GM18502 (cell line): ENCODE measurements around the gene CASQ1.

Source experiments
- ATAC-seq: cut with Tn5 transposase; IDR thresholded peaks from one replicate; pipeline ENCODE4 v1.9.1; 2021; ENCODE audit warnings: mild to moderate bottlenecking; ENCODE audit not compliant: unreplicated experiment, poor library complexity

CASQ1 gene

DNA sequence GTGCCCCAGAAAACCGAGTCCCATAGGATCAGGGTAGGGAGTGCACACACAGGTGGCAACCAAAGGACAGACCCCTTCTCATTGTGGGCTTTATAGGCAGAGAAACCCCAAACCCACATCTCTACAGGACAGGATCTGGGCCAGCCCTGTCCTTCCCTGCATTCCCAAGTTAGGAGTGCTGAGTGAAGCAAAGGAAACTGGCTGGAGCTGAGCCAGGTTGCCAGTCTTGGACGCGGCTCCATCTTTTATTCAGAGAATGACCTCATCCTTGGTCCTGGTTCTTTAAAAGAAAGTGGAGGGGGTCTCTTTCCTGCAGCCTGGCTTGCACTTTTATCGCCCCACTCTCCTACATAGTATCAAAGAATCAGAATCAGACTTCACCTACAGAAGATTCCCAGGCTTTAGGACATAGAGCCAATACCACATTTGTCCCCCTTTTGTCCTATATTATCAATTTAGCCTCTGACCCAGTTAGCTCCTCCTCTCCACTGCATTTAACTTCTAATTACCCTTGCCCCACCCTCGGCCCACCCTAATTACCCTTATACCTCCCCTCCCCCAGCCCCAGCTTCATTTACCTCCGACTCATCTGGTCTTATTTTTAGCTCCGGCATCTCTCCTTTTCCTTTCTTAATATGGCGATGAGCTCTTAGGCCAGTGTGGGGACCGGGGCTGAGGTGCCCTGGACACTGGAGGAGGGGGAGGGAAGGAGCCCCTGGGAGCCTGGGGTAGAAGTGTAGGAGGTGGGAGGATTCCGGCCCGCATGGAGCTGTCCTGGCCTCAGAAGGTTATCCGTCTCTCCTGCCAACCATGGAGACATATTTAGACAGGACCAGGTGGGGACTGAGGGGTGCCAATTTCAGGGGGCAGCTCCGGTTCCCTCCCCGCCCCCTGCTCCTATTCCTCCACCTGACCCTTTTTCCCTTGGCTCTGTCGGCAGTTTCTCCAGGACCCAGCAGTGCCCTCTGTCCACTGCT is at the start of gene CASQ1:
Gene CASQ1 (plus strand): TSS at position 927 of the 977 bp plus-strand sequence. CDS start 177 bp downstream, outside the sequence.
- no peak for ATAC-seq

DNA sequence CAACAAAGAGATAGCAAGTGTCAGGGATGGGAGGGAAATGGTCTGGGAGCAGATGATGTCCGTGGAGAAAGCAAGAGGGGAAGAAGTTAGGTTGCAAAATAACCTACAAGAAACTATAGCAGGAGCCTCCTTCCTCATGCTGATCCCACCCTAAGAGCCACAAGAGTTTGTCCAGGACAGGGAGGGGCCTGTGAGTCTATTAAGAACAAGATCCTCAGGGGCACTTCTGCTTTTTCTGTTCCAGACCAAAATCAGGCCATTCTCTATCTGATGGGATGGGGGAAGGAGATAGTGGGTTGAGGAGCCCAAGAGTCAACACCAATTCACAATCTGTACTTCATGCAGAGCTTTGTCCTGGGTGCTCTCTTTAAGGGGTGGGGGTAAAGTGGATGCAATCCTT is 46.7 kb upstream of the CASQ1 start:
- no peak for ATAC-seq

DNA sequence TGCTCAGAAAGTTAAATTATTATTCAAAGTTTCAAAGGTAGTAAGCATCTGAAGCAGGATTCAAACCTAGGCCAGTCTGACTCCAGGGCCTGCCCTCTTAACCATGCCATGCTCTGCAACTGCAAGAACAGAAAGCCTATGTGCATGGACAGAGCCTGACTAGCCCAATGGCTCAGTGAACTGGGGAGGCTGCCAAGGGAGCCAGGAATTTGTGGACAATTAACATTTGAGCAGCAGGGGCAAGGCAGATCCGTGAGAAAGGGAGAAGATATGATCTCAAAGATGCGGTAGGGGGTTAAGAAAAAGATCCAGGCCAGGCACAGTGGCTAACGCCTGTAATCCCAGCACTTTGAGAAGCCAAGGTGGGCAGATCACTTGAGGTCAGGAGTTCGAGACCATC is 45.5 kb upstream of the CASQ1 start:
- no peak for ATAC-seq

DNA sequence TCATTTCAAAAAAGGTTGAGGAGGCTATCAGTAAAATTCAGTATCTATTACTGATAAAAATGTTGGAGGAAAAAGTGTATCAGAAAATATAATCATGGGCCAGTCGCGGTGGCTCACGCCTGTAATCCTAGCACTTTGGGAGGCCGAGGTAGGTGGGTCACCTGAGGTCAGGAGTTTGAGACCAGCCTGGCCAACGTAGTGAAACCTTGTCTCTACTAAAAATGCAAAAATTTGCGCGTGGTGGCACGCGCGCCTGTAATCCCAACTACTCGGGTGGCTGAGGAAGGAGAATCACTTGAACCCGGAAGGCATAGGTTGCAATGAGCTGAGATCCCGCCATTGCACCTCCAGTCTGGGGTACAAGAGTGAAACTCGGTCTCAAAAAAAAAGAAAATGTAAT is 44.3 kb upstream of the CASQ1 start:
- ATAC-seq: no peak

DNA sequence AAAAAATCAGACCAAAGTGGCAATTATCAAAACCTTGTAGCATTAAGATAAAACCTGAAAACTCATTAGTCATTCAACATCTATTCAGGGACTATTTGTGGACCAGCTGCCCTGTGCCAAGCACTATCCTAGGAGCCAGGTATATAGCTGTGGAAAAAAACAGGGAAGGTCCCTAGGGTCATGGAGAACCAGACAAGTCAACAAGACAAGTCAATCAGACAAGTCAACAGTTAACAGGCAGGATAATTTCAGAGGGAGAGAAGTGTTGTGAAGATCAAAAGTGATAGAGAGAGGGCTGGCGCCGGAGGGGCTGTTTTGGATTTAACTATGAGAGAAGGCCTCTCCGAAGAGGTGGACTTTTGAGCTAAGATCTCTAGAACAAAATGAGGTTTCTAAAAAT is 42.3 kb upstream of the CASQ1 start:
- ATAC-seq: no peak

DNA sequence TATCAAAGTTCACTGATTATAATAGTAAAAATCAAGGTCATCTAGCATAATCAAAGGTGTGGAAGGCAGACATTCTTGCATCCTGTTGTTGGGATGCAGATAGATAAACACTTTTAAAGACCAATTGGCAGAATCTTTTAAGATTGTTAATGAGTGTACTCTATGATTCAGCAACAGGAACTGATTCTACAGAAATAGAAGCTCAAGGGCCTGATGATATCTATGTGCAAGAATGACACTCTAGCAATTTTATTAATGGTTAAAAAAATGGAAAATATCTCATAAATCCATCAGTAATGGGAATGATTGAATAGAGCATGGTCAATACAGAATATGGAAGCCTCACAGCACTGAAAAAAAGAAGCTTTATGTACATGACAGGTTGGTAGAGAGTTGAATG is 41.1 kb upstream of the CASQ1 start:
- ATAC-seq: no peak

DNA sequence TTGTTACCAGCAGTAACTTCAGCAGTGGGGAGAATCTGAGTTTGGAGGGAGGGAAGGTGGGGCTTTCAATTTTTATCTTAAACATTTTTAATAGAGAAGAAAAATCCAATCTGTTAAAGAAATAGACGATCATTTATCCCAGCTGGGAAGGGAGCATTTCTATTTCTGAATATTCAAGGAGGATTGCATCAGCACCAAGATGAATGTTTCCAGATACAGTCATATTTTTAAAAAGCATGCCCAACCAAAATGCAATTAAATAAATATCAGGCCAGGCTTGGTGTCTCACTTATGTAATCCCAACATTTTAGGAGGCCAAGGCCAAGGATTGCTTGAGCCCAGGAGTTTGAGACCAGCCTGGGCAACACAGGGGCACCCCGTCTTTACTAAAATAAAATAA is 40.7 kb upstream of the CASQ1 start:
- ATAC-seq: no peak

DNA sequence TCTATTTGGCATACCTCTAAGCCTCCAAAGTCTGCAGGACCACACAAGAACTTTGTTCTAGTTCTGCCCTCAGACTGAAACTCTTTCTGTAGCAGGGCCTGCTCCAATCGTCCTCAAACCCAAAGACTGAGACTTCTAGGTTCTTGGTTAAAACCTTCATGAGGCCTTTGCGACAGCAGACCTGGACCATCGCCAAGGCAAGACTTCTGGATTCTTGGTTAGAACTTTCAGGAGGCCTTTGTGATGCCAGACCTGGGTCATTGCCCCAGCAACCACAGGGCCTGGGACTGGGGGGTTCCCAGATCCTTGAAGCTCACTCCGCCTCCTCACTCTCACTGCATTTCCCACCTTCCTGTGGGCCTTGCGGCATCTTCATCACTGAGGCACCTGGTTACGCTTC is 39.1 kb upstream of the CASQ1 start, which contains the start of gene ATP1A4:
Gene ATP1A4 (plus strand): TSS at position 301 of the 400 bp plus-strand sequence. CDS start 438 bp downstream, outside the sequence.
- no peak for ATAC-seq

DNA sequence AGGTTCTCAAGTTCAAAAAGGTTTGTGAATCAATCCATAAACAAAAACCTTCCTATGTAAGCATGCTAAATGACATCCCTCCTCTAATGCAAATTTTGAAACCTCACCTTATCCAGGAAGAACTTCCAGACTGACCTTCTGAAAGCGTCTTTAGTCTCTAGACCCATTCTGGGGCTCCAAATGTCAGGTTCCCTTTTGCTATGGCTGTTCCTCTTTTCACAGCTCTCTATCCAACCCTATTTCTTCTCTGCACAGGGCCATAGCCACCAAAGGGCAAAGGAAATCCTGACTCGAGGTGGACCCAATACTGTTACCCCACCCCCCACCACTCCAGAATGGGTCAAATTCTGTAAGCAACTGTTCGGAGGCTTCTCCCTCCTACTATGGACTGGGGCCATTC is 35.6 kb upstream of the CASQ1 start:
- ATAC-seq: no peak

DNA sequence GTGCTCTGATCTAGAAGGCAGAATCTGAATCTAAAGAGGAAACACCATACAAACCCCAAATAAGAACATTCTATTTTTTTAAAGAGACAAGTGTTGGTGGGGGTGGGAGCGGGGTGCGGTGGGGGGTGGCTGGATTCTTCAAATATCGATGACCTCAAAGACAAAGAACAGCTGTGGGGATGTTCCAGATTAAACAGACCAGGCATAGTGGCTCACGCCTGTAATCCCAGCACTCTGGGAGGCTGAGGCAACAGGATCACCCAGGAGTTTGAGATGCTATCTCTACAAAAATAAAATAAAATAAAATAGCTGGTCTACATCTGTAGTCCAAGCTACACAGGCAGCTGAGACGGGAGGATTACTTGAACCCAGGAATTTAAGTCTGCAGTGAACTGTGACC is 34.0 kb upstream of the CASQ1 start:
- no peak for ATAC-seq

DNA sequence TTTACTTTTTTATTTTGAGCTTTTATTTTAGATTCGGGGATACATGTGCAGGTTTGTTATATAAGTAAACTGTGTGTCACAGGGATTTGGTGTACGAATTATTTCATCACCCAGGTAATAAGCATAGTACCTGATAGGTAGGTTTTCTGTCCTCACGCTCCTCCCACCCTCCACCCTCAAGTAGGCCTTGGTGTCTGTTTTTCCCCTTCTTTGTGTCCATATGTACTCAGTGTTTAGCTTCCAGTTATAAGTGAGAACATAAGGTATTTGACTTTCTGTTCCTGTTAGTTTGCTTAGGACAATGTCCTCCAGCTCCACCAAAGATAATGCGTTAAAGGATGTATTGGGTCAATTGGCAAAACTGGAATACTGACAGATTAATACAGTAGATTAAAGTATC is 33.2 kb upstream of the CASQ1 start:
- no peak for ATAC-seq

DNA sequence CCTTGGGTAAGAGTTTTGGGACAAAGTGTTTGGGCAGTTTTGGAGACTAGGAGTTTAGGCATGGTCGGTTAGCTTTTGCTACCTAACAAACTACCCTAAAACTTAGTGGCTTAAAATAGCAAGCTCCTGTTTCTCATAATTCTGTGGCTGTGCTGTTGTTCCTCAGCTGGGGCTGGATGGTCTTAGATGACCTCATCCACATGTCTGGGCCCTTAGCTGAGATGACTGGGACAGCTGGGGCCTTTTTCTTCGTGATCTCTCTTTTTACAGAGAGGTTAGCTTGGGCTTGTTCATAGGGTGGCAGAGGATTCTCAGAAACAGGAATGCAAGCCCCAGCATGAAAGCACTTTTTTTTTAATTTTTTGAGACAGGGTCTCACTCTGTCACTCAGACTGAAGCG is 32.3 kb upstream of the CASQ1 start:
- no peak for ATAC-seq

DNA sequence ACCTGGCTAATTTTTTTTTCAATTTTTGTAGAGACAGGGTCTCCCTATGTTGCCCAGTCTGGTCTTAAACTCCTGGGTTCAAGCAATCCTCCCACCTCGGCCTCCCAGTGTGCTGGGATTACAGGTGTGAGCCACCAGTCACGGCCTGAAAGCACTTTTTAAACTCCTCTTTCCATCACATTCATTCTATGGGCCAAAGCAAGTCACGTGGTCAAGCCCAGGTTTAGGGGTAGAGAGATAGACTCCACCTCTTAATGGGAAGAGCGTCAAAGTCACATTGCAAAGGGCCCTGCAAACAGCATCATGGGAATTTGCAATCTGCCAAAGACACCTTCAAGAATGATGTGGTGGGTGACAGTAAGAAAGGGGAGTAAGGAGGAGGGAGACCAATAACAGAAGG is 31.8 kb upstream of the CASQ1 start:
- no peak for ATAC-seq

DNA sequence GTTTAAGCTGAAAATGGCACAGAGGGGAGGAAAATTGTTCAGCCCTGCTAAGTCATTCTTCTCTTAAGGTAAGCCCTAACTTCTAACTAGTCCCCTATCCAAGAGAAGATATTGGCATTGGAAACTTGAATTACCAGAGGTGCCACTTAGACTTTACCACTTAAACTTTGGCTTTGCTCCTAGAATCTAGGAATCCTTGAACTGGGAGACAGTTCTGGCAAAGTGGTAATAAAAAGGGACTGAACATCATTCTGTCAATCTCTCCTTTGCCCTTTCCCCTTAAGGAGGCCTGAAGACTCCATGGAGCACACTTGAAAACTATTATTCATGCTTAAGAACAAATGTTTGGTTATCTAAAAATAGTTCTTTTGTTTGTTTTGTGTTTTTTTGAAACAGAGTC is 30.5 kb upstream of the CASQ1 start:
- ATAC-seq: no peak

DNA sequence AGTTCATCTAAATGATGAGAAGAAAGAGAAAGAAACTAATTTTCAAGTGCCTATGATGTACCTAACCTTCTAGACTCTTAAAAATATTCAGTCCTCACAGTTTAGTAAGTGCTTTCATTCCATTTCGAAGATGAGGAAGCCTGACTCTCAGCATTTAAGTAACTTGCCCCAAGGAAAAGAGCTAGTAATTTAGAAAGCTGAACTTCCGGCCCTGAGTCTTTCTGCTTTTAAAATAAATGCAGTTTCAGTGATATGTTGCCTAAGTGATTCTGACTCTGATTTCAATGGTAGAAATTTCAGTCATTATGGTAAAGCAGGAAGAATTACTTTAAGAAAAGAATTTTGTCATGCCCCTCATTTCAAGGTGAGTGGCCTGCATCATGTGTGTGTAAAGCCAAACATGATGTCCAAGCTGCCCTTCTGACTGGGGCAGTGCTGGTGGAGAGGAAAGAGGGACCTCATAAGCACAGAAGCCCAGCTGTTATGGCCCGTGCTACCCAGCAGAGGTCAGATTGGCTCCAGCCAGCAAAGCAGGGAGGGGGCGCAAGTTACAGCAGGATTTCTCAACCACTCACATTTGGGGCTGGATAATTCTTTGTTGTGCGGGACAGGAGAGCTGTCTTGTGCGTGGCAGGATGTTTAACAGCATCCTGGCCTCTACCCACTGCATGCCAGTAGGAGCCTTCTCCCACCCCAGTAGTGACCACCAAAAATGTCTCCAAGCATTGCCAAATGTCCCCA is 28.2 kb upstream of the CASQ1 start:
- ATAC-seq: no peak

DNA sequence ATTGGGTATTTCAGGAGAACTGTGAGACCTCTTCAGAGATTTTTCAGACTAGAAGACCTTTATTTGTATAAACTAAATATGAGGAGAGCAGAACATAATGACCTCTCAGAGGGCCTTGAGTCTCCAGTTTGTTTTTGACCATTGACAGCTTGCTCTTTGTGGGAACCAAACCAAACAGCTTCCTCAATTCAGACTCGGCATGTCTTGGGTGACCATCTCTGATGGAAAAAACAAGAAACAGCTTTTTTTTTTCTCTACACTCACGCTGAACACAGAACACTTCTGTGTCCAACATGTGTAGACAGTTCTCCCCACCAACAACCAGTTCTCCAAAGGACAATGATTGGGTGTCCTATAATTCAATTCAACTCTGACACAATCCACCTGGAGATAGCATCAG is 27.4 kb upstream of the CASQ1 start:
- no peak for ATAC-seq

DNA sequence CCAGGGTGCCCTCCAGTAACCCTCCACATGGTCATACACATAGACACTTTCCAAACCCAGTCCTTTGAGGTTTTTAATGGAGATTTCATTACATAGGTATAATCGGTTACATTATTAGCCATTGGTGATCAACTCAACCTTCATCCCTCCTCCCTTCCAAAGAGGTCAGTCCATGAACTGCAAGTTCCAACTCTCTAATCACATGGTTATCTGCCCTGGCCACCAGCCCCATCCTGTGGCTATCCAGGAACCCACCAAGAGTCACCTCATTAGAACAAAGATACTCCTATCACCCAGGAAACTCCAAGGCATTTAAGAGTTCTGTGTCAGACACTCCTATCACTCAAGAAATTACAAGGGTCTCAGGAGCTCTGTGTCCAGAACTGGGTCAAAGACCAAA is 26.8 kb upstream of the CASQ1 start:
- ATAC-seq: no peak

DNA sequence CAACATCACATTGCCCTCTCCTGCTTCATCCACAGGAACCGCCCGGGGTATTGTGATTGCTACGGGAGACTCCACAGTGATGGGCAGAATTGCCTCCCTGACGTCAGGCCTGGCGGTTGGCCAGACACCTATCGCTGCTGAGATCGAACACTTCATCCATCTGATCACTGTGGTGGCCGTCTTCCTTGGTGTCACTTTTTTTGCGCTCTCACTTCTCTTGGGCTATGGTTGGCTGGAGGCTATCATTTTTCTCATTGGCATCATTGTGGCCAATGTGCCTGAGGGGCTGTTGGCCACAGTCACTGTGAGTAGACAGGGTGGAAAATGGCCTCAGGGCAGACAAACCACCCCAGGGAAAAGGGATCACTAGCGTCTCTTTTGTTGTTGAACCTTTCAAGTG is 26.3 kb upstream of the CASQ1 start:
- ATAC-seq: no peak

DNA sequence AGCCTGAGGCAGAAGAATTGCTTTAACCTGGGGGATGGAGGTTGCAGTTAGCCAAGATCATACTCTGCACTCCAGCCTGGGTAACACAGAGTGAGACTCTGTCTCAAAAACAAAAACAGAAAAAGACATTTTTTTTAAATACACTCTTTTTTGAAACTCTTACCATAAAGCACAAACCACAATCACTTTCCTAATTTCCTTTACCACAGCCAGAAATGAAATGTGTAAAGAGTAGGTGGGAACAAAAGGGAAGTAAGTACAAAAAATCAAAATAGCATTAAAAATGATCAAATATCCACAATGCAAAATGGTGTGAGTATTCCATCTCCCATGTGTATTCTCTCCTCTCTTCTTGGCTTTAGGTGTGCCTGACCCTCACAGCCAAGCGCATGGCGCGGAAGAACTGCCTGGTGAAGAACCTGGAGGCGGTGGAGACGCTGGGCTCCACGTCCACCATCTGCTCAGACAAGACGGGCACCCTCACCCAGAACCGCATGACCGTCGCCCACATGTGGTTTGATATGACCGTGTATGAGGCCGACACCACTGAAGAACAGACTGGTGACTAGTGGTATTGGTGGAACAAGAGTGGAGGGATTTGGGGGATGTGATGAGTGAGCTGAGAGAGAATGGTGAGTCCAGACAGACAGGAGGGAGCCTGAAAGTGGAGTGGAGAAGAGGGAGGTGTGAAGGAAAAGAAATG is 24.1 kb upstream of the CASQ1 start:
- no peak for ATAC-seq

DNA sequence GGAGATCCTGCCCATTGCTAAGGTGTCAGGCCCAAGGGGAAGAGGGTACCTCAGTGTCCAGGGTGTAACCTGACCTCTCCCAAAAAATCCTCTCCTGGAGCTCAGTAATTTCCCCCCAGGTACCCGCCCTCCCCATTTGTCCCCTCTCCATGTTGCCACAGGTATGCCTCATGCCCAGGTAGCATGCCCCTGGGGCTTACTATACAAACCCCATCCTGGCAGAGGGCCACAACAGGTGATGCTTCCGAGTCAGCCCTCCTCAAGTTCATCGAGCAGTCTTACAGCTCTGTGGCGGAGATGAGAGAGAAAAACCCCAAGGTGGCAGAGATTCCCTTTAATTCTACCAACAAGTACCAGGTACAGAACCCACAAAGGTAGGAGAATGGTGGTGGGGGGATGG is 23.3 kb upstream of the CASQ1 start:
- no peak for ATAC-seq

DNA sequence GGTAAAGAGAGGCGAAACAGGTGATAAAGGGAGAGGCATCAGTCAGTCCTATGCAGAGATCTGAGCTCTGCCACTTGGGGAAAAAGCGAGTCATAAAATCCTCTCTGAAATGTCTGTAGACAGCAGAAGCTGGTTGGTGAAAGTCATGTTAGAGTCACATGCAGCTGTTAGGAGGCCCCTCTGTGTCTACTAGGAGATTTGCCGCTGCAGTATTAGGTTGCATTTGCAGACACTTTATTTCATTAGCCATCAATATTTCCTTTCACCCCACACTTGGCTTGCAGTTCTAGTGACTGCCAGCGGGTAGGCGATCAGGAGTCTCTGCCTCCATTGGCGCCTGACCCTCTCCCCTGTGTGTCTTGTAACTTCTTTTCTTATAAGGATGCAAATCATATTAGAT is 22.8 kb upstream of the CASQ1 start:
- ATAC-seq: no peak
